ENCODE results near the gene DNMBP. TPM values are rescaled to one million over a fixed set of nuclear protein-coding genes. Genes with fewer than 3 reads are reported as not detected.
"Not testable (repeated sequence)": the region's sequence is repeated elsewhere in the genome, so short reads cannot be mapped to it uniquely, and the experiment has no call there.

Gene DNMBP
- total RNA-seq, 1 experiment from 2014 or later: 31.9 TPM

GRCh38 chr10:100014071-100014762 lies 4.5 kb upstream of the DNMBP start:
- no peak for DNase-seq (ENCODE audit: low read depth)

DNA sequence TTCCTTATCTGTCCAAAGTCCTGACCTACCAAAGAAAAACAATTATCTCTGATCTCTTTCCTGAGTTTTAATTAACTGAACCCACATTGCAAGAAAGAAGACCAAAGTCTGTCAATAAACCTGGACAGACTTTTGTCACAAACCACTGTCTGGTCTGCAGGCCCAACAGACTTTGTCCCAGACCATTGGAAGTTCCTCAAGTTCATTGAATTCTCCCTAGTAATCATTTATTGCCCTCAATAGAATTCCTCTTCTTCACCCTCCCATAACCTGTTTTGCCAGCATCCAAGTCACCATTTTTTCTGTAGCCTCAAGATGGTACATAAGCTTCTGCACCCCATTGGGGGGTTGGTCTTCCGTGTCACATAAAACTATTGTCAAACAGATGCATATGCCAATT lies 3.9 kb upstream of the DNMBP start:
- DNase-seq (ENCODE audit: low read depth): no peak

DNA sequence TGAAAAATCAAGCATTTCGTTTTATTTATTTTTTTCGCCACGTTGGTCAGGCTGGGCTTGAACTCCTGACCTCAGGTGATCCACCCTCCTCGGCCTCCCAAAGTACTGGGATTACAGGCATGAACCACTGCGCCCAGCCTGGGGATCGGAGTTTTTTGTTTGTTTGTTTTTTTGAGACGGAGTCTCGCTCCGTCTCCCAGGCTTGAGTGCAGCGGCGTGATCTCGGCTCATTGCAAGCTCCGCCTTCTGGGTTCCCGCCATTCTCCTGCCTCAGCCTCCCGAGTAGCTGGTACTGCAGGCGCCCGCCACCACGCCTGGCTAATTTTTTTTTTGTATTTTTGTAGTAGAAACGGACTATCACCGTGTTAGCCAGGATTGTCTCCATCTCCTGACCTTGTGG lies 2.2 kb upstream of the DNMBP start:
- DNase-seq (ENCODE audit: low read depth): not testable (repeated sequence)

GRCh38 chr10:100009283-100009792 lies 409 bp downstream of the DNMBP start:
- DNase-seq (ENCODE audit: low read depth): peak; percentile 27

- no peak for DNase-seq (ENCODE audit: low read depth)
Observed at GRCh38 chr10:100008708-100009282, 952 bp downstream of the DNMBP start.

DNA sequence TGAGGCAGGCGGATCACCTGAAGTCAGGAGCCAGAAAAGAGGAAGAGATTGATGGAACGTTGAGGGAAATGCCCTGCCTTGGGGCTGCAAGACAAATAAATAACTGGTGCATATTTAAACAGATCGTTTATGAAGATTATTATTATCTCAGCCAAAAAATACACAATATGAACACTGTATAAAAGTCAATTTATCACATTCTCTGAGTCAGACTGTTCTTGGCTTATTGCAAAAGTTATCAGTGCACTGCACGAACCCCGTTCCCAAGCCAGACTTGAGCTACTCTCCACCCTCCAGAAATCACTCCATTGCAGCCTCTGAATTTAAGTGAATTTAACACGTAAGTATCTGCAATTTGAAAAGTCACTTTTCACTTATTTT lies 1.6 kb downstream of the DNMBP start:
- no peak for DNase-seq (ENCODE audit: low read depth)

- DNase-seq (ENCODE audit: low read depth): no peak
Observed at GRCh38 chr10:100007231-100008141, 2.3 kb downstream of the DNMBP start.

DNA sequence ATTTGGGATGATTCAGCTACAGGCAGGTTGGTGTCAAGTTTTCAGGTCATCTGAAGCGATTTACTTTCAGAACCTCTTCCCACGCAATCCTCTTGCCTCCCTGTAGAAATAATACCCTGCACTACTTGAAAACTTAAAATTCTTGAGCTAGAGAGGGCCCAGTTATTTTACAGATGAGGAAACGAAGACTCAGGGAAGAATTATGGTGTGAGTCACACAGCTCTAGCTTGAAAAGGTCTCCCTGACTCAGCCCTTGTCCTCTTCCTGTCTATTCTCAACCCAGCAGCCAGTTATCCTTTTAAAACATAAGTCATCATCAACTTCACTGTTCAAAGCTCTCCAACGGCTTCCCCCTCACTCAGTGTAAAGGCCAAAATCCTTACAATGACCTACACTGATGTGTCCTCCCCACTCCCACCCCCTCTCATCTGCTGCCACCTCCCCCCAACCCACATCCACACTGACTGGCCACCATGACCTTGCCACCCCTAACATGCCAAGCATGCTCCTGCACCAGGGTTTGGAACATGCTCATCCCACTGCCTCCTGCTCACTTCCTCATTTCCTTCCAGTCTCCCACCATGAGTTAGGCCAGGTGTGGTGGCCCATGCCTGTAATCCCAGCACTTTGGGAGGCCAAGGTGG lies 3.4 kb downstream of the DNMBP start:
- peak; percentile 99 for DNase-seq (ENCODE audit: low read depth)

DNA sequence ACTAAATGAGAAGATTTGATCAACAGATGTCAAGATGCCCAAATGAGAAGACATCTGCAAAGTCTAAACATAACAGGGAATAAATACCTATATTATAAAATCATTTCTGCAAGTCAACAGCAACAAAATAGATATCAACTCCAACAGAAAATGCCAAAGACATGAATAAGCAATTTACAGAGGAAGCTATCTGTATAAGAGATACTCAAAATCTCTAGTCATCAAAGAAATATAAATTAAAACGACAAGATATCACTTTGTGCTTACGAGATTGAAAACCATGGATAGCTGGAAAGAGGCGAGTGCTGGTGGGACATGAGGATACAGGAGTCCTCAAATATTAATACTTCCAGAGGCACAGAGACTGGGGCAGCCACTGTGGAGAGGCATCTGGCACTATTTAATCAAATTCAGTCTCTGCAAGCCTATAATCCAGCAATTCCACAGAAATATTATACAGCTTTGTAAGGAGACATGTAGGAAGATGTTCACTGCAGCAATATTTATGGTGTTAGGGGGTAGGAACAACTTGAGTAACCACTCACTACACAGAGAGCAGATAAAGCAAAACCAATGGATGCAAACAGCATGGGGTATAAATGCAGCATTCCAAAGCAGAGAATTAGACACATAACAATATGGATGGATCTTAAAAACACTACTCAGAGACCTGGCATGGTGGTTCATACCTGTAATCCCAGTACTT lies 4.8 kb downstream of the DNMBP start:
- DNase-seq (ENCODE audit: low read depth): peak; percentile 47

GRCh38 chr10:100000109-100000644 lies 9.6 kb downstream of the DNMBP start:
- no peak for DNase-seq (ENCODE audit: low read depth)

DNA sequence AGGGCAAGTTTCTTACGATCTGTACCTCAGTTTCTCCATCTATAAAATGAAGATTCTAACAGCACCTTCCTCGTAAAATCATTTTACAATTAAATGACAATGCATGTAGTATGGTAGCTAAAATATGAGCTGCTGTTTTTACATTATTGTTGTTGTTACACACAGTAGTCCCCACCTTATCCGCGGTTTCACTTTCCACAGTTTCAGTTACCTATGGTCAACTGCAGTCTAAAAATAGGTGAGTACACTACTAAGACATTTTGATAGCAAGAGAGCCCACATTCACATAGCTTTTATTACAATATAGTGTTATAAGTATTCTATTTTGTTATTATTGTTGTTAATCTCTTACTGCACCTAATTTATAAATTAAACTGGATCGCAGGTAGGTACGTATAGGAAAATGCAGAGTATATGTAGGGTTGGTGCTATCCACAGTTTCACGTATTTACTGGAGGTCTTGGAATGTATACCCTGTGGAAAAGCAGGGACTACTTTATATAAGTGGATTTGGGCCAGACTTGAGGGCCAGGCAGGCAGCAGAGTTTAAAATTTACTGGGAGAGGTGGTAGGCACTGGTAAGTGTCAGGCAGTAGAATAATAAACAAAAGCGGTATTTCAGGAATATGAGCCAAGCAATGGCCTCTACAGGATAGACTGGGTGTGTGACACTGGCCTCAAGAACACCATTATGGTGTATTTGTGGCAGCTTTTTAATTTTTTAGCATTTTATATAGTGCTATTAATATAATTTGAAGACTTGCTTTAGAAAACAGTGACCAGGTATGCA lies 10.2 kb downstream of the DNMBP start:
- DNase-seq (ENCODE audit: low read depth): no peak

DNA sequence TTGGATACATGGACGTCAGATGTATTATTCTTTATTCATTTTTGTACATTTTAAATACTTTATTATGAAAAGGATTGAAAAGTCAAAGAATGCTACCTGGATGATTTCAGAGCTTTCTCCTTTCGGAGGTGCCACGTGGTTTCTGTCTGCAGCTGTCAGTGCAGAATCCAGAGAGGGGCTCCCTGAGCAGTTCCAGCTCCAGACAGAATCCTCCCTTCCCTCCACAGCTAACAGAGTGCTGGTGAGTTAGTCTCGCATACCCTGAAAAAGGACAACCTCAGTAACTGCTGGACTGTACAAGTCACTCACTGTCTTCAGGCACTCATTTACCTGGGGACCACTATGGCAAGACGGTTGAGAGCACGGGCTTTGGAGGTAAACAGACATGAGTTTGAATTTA lies 10.9 kb downstream of the DNMBP start:
- no peak for DNase-seq (ENCODE audit: low read depth)

DNA sequence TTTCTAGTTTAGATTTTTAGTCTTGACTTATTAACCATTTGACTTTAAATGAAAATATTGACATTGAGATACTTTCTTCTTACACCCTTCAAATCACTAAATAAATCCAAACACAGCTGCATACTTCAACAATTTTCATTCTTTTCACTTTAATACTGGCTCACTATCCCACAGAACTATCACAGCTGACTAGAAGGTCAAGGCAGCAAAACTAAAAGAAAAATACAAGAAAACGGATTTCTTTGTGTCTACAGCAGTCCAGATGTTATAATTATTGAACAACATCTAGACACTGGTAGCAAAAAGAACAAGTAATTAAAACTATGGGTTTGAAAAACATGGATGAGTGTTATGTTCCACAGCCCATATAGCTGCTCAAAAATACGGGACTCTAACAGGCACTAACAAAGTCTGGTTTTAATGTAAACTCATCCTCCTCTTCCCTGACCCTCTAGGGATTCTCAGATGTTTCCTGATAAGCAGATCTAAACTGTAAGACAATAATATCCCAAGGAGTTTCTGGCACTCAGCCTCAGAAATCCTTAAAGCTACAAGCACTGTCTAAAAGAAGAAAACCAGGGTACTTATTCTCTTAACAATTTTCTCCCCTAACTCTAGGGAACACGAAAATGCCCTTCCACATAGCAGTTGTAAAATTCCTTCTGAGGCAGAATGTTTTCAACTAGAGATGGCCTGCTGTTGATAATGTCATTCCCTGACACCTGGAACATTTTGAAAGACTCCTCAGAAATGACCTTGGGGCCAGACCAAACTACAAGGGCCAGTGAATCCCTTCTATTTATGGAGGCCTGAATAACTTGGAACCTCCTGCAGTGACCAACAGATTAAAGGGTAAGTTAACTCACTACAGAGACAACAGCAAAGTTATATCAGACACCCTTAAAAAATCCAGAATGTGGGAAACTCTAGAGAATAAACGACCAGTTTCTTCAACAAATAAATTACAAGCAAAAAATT lies 12.8 kb downstream of the DNMBP start:
- DNase-seq (ENCODE audit: low read depth): no peak

DNA sequence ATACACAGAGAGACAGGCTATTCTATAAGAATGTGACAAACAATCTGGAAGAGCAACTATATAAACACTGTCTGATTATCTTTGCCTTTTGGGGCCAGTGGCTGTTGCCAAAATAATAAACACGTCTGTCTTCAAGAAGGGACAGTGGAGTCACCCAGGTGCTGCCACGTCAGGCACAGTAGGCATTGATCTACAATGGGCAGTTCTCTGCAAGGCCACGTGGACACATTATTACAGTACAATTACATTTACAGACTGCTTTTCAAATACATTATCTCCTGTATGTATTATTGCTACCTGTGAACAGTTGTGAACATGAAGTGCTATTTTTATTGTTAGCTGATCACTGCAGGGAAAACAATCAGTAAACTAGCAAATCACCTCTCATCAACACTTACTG lies 14.0 kb downstream of the DNMBP start:
- no peak for DNase-seq (ENCODE audit: low read depth)

DNA sequence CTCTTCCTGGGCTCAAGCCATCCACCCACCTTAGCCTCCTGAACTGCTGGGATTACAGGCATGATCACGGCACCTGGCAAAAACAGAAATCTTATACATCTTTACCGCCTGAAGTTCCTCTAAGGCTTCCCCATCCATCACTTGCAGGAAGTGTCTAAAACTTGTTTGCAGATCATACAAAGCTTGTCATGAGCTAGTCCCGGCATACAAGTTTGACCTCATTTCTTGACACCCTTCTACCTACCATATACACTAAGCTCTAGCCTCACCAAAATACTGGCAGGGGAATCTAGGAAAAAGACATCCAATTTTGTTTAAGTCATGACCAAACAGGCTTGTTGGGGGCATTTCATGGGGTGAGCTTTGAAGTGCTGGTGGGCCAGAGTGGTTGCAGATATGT lies 14.5 kb downstream of the DNMBP start:
- DNase-seq (ENCODE audit: low read depth): no peak

DNA sequence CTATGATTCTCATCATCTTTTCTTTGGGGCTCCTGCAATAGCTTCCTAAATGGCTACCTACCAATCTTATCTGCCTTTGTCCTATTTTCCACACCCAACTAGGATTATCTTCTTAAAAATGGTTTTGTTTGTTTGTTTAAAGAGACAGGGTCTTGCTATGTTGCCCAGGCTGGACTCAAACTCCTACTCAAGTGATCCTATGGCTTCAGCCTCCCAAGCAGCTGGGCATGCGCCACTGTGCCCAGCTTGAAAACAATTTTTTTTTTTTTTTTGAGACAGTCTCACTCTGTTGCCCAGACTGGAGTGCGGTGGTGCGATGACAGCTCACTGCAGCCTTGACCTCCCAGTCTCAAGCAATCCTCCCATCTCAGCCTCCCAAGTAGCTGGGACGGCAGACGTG lies 14.9 kb downstream of the DNMBP start:
- no peak for DNase-seq (ENCODE audit: low read depth)

DNA sequence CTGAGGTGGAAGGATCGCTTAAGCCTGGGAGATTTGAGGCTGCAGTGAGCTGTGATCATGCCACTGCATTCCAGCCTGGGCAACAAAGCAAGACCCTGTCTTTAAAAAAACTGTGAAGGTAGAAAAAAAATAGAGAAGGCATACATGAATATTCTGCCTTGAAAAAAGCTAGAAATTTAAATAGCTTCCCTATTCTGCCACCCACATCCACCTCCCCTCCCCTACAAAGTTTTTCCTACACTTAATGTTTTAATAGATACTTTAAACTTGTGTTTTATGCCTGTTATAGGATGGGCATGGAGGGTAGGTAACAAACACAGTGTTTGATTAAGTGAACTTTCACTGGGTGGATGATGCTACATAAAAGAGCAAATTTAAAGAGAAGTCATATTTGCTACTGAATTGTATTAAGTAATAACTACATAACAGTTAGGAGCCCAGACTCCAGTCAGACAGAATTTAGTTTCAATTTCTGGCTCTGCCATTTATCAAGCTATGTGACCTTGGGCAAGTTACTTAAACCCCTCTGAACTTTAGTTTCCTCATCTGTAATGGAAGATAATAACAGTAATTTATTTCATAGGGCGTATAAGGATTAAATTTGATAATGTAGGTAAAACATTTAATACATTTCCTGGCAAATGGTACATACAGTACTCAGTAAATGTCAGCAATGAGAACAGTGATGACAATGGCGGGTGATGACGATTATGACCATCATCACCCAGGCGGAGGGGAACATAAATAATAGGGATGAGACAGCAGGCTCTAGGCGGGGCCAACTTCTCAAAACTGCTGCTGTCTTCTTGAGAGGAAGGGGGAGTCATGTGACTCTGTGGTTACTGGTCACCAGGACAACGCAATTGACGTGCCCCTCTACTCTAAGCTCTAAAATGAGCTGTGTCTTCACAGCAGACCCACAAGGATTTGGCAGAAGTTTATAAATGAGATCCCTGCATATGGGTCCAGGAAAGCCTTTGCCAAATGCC lies 15.8 kb downstream of the DNMBP start:
- DNase-seq (ENCODE audit: low read depth): peak; percentile 97

Measured in HT1080 (cell line).